B cell (primary cell): ENCODE measurements around the gene HMGB2.

Experiments
- CTCF ChIP-seq: fragments of 200-600 bp; IDR thresholded peaks from one replicate; pipeline ENCODE4 v1.8.0; 2022; ENCODE audit warnings: antibody characterized with exemption, mild to moderate bottlenecking
- EZH2 ChIP-seq: IDR thresholded peaks from 2 replicates; pipeline ENCODE4 v1.6.1; 2012; ENCODE audit warnings: borderline replicate concordance, low read depth, mild to moderate bottlenecking, moderate library complexity, low read length; ENCODE audit not compliant: insufficient read depth, poor library complexity, severe bottlenecking

- TF ChIP-seq EZH2, result no peak
- TF ChIP-seq CTCF, result no peak
Measured at GRCh38 chr4:173360587-173361221, 26.5 kb upstream of the HMGB2 start.
